ENCODE data around the gene CASP8.

DNA sequence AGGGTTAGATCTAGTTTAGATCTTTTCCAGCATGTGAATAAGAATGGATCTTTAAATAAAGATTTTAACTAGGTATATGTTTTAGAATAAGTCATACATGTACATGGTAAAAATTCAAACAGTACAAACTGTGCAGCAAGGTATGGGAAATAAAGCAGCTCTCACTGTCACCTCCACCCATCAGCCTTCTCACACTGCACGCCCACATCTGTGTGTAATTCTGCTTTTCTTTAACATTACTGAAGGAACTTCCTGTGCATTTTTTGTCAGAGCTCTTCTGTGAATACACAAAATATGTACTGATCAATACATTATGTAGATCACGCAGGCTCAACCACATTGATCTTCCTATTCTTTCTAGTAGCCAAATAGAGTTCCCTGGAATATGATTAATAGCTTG is 3.4 kb downstream of the CASP8 start:
- TF ChIP-seq CTCF (IDR thresholded peaks at IDR 0.05) (no peak), POLR2A (IDR thresholded peaks at IDR 0.05) (no peak)

All from Peyer's patch (tissue), 4 donors.